ENCODE results near the gene FUS.

Gene FUS

DNA sequence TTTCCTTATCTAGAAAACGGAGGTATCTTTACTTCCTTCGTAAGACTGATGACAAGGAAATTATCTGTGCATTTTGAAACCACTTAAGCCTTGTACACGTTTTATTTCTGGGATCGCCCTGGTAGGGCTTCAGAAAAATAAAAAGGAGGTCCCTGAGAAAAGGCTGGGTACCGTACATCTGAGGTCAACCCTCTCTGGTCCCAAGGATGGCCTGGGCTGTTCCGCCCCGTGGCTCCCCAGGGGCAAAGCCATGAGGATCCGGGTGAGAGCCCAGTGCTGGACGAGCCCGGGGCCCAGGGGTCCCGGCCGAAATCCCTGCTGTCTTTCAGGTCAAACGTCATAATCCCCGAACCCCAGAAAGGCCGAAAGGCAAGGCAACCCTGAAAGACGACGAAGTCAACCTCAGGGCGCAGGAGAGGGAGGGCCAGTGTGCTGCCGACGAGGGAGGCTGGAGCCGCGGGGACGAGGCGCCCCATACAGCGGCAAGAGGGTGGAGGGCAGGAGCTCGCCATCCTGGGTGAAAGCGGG is 656 bp upstream of the FUS start:
- H3K9me3 ChIP-seq (ENCODE audit: control insufficient read depth in 1 of 2, low read length in 2 of 2) = no peaks in the 10 kb centered on the region

GRCh38 chr16:31181102-31181830 is 1.3 kb downstream of the FUS start:
- Histone ChIP-seq H3K4me1 (ENCODE audit: control insufficient read depth in 1 of 2, insufficient read depth in 2 of 2, low read length in 2 of 2) (peaks cover 17 to 31% of the 10 kb centered on the region in 2 donors), H3K9me3 (ENCODE audit: control insufficient read depth in 1 of 2, low read length in 2 of 2) (no peaks in the 10 kb centered on the region), H3K4me3 (ENCODE audit: low read depth in 1 of 2, low read length in 2 of 2) (peak overlapping the region; percentile 83 to 93), H3K27ac (ENCODE audit: low read length) (peak overlapping the region; percentile 56), H3K27me3 (ENCODE audit: low read depth, low read length) (no peaks in the 10 kb centered on the region), H3K36me3 (ENCODE audit: control insufficient read depth in 1 of 2, insufficient read depth in 2 of 2, low read length in 2 of 2) (peaks cover 36 to 39% of the 10 kb centered on the region in 2 donors)

More for the DNA sequence above, 656 bp upstream of the FUS start:
- H3K4me3 ChIP-seq (ENCODE audit: low read depth in 1 of 2, low read length in 2 of 2) = peak overlapping the region; percentile 83 to 93
- peaks cover 16 to 21% of the 10 kb centered on the region in 2 donors for H3K36me3 ChIP-seq (ENCODE audit: control insufficient read depth in 1 of 2, insufficient read depth in 2 of 2, low read length in 2 of 2)
- no peaks in the 10 kb centered on the region for H3K27me3 ChIP-seq (ENCODE audit: low read depth, low read length)
- peak overlapping the region; percentile 94 for H3K27ac ChIP-seq (ENCODE audit: low read length)
- H3K4me1 ChIP-seq (ENCODE audit: control insufficient read depth in 1 of 2, insufficient read depth in 2 of 2, low read length in 2 of 2) = peaks cover 17 to 31% of the 10 kb centered on the region in 2 donors

DNA sequence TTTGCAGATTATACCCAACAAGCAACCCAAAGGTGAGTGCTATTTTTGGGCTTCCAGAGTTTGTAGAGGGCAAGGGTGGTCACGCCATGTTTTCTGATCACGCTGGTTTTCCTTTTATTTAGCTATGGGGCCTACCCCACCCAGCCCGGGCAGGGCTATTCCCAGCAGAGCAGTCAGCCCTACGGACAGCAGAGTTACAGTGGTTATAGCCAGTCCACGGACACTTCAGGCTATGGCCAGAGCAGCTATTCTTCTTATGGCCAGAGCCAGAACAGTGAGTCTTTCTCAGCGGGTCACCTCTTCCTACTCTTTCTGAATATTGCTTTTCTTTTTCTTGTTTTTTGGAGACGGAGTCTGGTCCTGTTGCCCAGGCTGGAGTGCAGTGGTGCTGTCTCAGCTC is 2.5 kb downstream of the FUS start:
- H3K36me3 ChIP-seq (ENCODE audit: control insufficient read depth in 1 of 2, insufficient read depth in 2 of 2, low read length in 2 of 2) = peaks cover 47 to 50% of the 10 kb centered on the region in 2 donors
- no peaks in the 10 kb centered on the region for H3K27me3 ChIP-seq (ENCODE audit: low read depth, low read length)
- no peaks in the 10 kb centered on the region for H3K9me3 ChIP-seq (ENCODE audit: control insufficient read depth in 1 of 2, low read length in 2 of 2)
- H3K27ac ChIP-seq (ENCODE audit: low read length) = peak overlapping the region; percentile 39
- peak overlapping the region; percentile 37 to 93 for H3K4me3 ChIP-seq (ENCODE audit: low read depth in 1 of 2, low read length in 2 of 2)
- H3K4me1 ChIP-seq (ENCODE audit: control insufficient read depth in 1 of 2, insufficient read depth in 2 of 2, low read length in 2 of 2) = peaks cover 17 to 31% of the 10 kb centered on the region in 2 donors

- Histone ChIP-seq H3K27ac (ENCODE audit: low read length) (no peak overlapping the region), H3K27me3 (ENCODE audit: low read depth, low read length) (no peaks in the 10 kb centered on the region), H3K9me3 (ENCODE audit: control insufficient read depth in 1 of 2, low read length in 2 of 2) (no peaks in the 10 kb centered on the region), H3K36me3 (ENCODE audit: control insufficient read depth in 1 of 2, insufficient read depth in 2 of 2, low read length in 2 of 2) (peaks cover 60 to 63% of the 10 kb centered on the region in 2 donors), H3K4me1 (ENCODE audit: control insufficient read depth in 1 of 2, insufficient read depth in 2 of 2, low read length in 2 of 2) (peaks cover 17 to 31% of the 10 kb centered on the region in 2 donors), H3K4me3 (ENCODE audit: low read depth in 1 of 2, low read length in 2 of 2) (no peak overlapping the region)
These were observed 3.8 kb downstream of the FUS start for GRCh38 chr16:31183432-31184428.

- Histone ChIP-seq H3K4me1 (ENCODE audit: control insufficient read depth in 1 of 2, insufficient read depth in 2 of 2, low read length in 2 of 2) (peaks cover 17 to 31% of the 10 kb centered on the region in 2 donors), H3K36me3 (ENCODE audit: control insufficient read depth in 1 of 2, insufficient read depth in 2 of 2, low read length in 2 of 2) (peaks cover 72 to 75% of the 10 kb centered on the region in 2 donors)
These were observed 4.9 kb downstream of the FUS start for GRCh38 chr16:31184888-31185287.

DNA sequence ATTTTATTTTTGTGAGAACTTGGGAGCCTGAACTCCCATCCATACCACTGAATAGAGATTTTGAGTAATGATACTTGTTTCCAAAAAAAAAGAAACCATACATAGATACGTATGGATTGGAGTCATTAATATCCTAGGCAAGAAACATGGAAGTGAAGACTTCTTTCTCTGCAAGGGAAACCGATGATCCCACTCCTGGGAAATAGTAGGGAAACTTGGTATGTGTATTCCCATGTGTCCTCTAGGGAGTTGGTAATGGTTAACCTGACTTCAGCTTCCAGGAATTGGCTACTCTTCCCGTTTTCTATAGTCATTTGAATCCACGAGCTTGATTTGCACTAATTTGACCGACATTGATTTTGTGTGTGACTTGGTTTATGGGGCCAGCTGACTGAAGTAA is 5.4 kb downstream of the FUS start:
- Histone ChIP-seq H3K27me3 (ENCODE audit: low read depth, low read length) (no peaks in the 10 kb centered on the region), H3K27ac (ENCODE audit: low read length) (no peak overlapping the region), H3K4me3 (ENCODE audit: low read depth in 1 of 2, low read length in 2 of 2) (no peak overlapping the region), H3K9me3 (ENCODE audit: control insufficient read depth in 1 of 2, low read length in 2 of 2) (no peaks in the 10 kb centered on the region), H3K36me3 (ENCODE audit: control insufficient read depth in 1 of 2, insufficient read depth in 2 of 2, low read length in 2 of 2) (peaks cover 73 to 79% of the 10 kb centered on the region in 2 donors), H3K4me1 (ENCODE audit: control insufficient read depth in 1 of 2, insufficient read depth in 2 of 2, low read length in 2 of 2) (peaks cover 17 to 31% of the 10 kb centered on the region in 2 donors)

More at GRCh38 chr16:31184888-31185287, 4.9 kb downstream of the FUS start:
- H3K4me3 ChIP-seq (ENCODE audit: low read depth in 1 of 2, low read length in 2 of 2) = no peak overlapping the region
- H3K27ac ChIP-seq (ENCODE audit: low read length) = no peak overlapping the region
- H3K27me3 ChIP-seq (ENCODE audit: low read depth, low read length) = no peaks in the 10 kb centered on the region
- H3K9me3 ChIP-seq (ENCODE audit: control insufficient read depth in 1 of 2, low read length in 2 of 2) = no peaks in the 10 kb centered on the region

DNA sequence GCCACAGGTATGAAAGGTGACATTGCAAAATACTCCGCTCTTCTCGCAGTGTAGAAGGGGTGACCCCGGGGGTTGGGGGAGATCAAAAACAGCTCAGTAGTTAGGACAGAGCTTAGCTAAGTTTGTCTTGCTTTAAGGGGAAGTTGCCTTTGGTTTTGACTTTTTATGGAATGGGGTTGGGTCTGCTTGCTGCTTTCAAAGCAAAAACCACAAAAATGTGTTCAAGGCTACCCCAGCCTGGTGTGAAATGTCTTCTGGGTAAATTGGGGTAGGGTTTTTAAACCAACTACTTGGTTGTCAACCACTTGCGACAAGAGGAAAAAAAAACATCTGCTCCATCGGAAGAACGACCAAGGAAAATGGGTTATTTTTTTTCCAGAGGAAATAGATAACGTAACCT is 6.2 kb downstream of the FUS start:
- no peaks in the 10 kb centered on the region for H3K9me3 ChIP-seq (ENCODE audit: control insufficient read depth in 1 of 2, low read length in 2 of 2)
- H3K4me1 ChIP-seq (ENCODE audit: control insufficient read depth in 1 of 2, insufficient read depth in 2 of 2, low read length in 2 of 2) = peaks cover 17 to 30% of the 10 kb centered on the region in 2 donors
- H3K4me3 ChIP-seq (ENCODE audit: low read depth in 1 of 2, low read length in 2 of 2) = no peak overlapping the region
- peaks cover 80 to 88% of the 10 kb centered on the region in 2 donors for H3K36me3 ChIP-seq (ENCODE audit: control insufficient read depth in 1 of 2, insufficient read depth in 2 of 2, low read length in 2 of 2)
- no peaks in the 10 kb centered on the region for H3K27me3 ChIP-seq (ENCODE audit: low read depth, low read length)
- no peak overlapping the region for H3K27ac ChIP-seq (ENCODE audit: low read length)

DNA sequence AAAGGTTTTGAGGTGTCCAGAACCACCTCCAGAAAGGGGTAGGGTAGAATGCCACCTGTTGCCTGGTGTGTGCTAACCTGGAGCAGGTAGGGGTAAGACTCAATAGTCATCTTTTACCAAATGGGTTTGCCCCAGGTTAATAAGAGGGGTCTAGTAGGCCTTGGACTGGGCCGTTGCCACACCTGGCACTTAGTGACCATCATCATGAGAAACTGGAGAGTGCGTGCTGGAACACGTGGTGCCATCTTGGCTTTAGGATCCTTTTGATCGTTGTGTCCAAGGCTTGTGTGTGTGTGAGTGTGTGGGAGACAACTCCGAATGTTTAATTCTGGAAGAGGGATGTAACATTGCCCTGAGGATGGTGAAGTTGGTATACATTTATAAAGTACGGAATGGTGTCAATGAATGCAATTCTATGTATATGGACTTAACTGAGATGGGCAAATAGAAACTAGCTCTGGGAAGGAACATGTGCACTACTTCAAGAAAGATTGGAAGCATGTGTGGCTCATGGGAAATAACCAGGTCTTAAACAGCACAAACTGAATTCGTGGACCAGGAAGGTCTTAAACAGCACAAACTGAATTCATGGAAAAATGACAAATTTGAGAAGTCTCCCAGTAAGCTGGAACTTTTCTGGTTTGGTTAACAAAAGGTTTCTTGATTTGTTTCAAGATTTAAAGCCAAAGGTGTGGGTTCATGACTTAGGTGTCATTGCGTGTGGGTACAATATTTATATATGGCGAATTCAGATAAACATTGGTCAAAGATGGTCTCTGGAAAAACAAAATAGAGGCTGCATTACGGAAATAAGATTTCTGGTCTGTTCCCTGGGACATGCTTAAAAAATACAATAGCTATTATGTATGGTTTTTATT is 7.2 kb downstream of the FUS start:
- H3K27ac ChIP-seq (ENCODE audit: low read length) = no peak overlapping the region
- peaks cover 89 to 98% of the 10 kb centered on the region in 2 donors for H3K36me3 ChIP-seq (ENCODE audit: control insufficient read depth in 1 of 2, insufficient read depth in 2 of 2, low read length in 2 of 2)
- no peaks in the 10 kb centered on the region for H3K9me3 ChIP-seq (ENCODE audit: control insufficient read depth in 1 of 2, low read length in 2 of 2)
- H3K4me1 ChIP-seq (ENCODE audit: control insufficient read depth in 1 of 2, insufficient read depth in 2 of 2, low read length in 2 of 2) = peaks cover 13 to 20% of the 10 kb centered on the region in 2 donors
- H3K4me3 ChIP-seq (ENCODE audit: low read depth in 1 of 2, low read length in 2 of 2) = no peak overlapping the region
- H3K27me3 ChIP-seq (ENCODE audit: low read depth, low read length) = no peaks in the 10 kb centered on the region

GRCh38 chr16:31187808-31188189 is 7.9 kb downstream of the FUS start:
- Histone ChIP-seq H3K36me3 (ENCODE audit: control insufficient read depth in 1 of 2, insufficient read depth in 2 of 2, low read length in 2 of 2) (peaks cover 94 to 95% of the 10 kb centered on the region in 2 donors), H3K4me1 (ENCODE audit: control insufficient read depth in 1 of 2, insufficient read depth in 2 of 2, low read length in 2 of 2) (peaks cover 8 to 13% of the 10 kb centered on the region in 2 donors), H3K27me3 (ENCODE audit: low read depth, low read length) (no peaks in the 10 kb centered on the region), H3K4me3 (ENCODE audit: low read depth in 1 of 2, low read length in 2 of 2) (no peak overlapping the region), H3K27ac (ENCODE audit: low read length) (no peak overlapping the region), H3K9me3 (ENCODE audit: control insufficient read depth in 1 of 2, low read length in 2 of 2) (no peaks in the 10 kb centered on the region)

Measured in muscle layer of duodenum (tissue), 2 donors.